ENCODE data around the gene HINFP. TPM values are rescaled to one million over a fixed set of nuclear protein-coding genes. Genes with fewer than 3 reads are reported as not detected.

Gene HINFP
- total and polyA plus RNA-seq, 9 of the 15 experiments (the other 6 are each of a cell fraction or from before 2014, with no cell fraction given): 13.8 to 34.1 (median 22.5) TPM

DNA sequence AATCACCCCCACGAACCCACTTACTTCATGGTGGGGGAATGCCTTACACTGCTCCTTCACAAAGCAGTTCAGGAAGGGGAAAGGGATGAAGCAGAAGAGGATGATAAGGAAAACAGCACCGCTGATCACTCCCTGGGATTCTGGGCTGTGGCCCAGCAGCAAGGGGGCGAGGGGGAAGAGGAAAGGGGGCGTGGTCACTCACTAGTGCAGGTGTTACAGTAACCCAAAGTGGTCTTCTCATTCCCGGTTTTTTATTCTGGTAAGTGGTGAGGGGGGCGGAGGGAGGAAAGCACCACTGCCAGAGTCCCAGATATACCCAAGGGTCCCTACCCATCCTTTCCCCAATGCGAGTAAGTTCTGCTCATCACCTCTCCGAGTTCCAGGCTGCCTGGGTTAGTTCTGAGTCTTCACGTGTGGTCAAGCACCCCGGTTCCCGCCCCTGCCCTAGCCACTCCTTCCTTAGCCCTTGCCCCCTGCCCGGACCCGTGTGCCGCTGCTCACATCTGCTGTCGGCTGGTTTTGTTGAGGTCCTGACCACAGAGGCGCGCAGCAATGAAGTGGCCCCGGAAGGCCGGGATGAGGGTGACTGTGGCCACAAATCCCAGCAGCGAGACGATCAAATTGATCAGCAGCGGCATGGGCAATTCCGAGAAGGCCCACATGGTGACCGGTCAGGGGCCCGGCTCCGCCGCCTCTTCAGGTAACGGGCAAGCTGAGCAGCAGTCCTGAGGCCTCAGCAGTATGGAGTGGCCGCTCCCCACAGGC lies 20.2 kb upstream of the HINFP start (continued):
- no peak for TF ChIP-seq BCLAF1 (IDR thresholded peaks at IDR 0.05; ENCODE audit: borderline replicate concordance in 1 of 2, control insufficient read depth in 1 of 2, low read depth in 2 of 2, low read length in 1 of 2)
- TF ChIP-seq ZNF583 (CRISPR knock-in tag; IDR thresholded peaks at IDR 0.05): no peak
- TF ChIP-seq KDM5B (IDR thresholded peaks at IDR 0.05; ENCODE audit: insufficient replicate concordance, low read depth, low read length): peak; percentile 0
- no peak for TF ChIP-seq ZSCAN32 (CRISPR knock-in tag; IDR thresholded peaks at IDR 0.05)
- no peak for TF ChIP-seq SMARCA5 (IDR thresholded peaks at IDR 0.05)
- TF ChIP-seq FOSL1 (tag; conservative IDR thresholded peaks at IDR 0.05): no peak
- no peak for TF ChIP-seq MAX (CRISPR knock-in tag; IDR thresholded peaks at IDR 0.05)
- TF ChIP-seq FOXA1 (IDR thresholded peaks at IDR 0.05; ENCODE audit: borderline replicate concordance): no peak
